Testis (tissue), 2 donors: ENCODE results near the gene DHX57.

ENCODE experiments used
- CTCF ChIP-seq, 3 experiments: fragments of 450-650 bp in 2 of 3; fragments of 200-600 bp in 1 of 3; sonication (generic) in 1 of 3; IDR thresholded peaks; one replicate each; pipeline ENCODE4 v1.5.1; 2016 to 2019; ENCODE audit warnings: antibody characterized with exemption in 3 of 3, mild to moderate bottlenecking in 2 of 3, moderate library complexity in 1 of 3
- POLR2A ChIP-seq: fragments of 450-650 bp; IDR thresholded peaks from one replicate; pipeline ENCODE4 v1.6.1; 2017; ENCODE audit warnings: antibody characterized with exemption, mild to moderate bottlenecking, moderate library complexity

GRCh38 chr2:38824906-38825305 is 50.8 kb downstream of the DHX57 start:
- TF ChIP-seq CTCF (IDR thresholded peaks at IDR 0.05) (no peak), POLR2A (no peak)
